ENCODE measurements around the gene MYL5.

DNA sequence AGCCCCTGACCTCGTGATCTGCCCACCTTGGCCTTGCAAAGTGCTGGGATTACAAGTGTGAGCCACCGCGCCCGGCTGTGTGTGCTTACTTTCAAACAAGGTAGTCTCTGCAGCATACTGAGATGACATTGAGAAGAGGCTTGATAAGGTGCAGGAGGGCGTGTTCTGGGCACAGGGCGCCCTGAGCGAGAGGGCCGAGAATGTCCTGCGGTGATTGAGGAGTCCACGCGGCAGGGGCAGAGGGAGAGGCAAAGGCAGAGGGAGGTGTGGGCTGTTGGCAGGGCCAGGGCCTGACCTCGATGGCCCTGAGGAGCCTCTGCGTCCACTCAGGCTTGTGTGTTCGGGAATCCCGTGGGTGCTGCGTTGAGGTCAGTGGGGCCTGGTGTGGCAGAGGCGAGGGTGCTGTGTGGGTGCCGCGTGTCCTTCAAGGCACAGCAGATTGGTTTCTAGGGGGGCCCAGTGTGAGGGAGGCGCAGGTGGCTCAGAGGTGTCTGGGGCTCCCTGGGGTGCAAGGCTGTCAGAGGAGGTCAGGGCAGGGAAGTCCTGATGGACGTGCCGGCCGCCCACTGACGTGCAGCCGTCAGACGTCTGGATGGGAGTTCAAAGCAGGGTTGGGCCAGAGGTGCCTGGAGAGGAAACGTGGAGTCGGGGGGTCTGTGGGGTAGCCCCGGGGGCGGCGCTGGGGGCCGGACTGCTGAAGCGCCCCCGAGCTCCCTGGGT, 43.4 kb downstream of the MYL5 start:
- no peak for TF ChIP-seq ZNF114 (tag by site-specific recombination; IDR thresholded peaks at IDR 0.05)
- TF ChIP-seq, protein P1, sequence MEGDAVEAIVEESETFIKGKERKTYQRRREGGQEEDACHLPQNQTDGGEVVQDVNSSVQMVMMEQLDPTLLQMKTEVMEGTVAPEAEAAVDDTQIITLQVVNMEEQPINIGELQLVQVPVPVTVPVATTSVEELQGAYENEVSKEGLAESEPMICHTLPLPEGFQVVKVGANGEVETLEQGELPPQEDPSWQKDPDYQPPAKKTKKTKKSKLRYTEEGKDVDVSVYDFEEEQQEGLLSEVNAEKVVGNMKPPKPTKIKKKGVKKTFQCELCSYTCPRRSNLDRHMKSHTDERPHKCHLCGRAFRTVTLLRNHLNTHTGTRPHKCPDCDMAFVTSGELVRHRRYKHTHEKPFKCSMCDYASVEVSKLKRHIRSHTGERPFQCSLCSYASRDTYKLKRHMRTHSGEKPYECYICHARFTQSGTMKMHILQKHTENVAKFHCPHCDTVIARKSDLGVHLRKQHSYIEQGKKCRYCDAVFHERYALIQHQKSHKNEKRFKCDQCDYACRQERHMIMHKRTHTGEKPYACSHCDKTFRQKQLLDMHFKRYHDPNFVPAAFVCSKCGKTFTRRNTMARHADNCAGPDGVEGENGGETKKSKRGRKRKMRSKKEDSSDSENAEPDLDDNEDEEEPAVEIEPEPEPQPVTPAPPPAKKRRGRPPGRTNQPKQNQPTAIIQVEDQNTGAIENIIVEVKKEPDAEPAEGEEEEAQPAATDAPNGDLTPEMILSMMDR (tag by site-specific recombination; IDR thresholded peaks at IDR 0.05): no peak
- no peak for TF ChIP-seq YY1 (tag by site-specific recombination; IDR thresholded peaks at IDR 0.05)
- no peak for TF ChIP-seq KLF7 (tag by site-specific recombination; IDR thresholded peaks at IDR 0.05; ENCODE audit: borderline replicate concordance)
- TF ChIP-seq SETDB1 (IDR thresholded peaks at IDR 0.05; ENCODE audit: insufficient read length, low read length): no peak
- no peak for TF ChIP-seq ZBTB7A (tag by site-specific recombination; IDR thresholded peaks at IDR 0.05; ENCODE audit: low read depth)
- no peak for TF ChIP-seq ZNF10 (tag by site-specific recombination; IDR thresholded peaks at IDR 0.05)
- TF ChIP-seq ZNF624 (tag by site-specific recombination; IDR thresholded peaks at IDR 0.05): no peak

Data from HEK293 (cell line).